ENCODE data around the gene MRLN.
"Not testable (repeated sequence)": the region's sequence is repeated elsewhere in the genome, so short reads cannot be mapped to it uniquely, and the experiment has no call there.

The MRLN gene

GRCh38 chr10:59744762-59745161 lies 8.5 kb downstream of the MRLN start:
- not testable (repeated sequence) for DNase-seq

DNA sequence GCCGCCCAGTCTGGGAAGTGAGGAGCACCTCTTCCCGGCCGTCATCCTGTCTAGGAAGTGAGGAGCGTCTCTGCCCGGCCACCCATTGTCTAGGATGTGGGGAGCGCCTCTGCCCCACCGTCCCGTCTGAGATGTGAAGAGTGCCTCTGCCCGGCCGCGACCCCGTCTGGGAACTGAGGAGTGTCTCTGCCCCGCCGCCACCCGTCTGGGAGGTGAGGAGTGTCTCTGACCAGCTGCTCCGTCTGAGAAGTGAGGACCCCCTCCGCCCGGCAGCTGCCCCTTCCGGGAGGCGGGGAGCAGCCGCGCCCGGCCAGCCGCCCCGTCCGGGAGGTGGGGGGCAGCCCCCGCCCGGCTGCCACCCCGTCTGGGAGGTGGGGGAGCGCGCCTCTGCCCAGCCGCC lies 9.1 kb downstream of the MRLN start:
- not testable (repeated sequence) for DNase-seq

- no peak for DNase-seq
These were observed 11.7 kb downstream of the MRLN start for GRCh38 chr10:59741583-59741982.

DNA sequence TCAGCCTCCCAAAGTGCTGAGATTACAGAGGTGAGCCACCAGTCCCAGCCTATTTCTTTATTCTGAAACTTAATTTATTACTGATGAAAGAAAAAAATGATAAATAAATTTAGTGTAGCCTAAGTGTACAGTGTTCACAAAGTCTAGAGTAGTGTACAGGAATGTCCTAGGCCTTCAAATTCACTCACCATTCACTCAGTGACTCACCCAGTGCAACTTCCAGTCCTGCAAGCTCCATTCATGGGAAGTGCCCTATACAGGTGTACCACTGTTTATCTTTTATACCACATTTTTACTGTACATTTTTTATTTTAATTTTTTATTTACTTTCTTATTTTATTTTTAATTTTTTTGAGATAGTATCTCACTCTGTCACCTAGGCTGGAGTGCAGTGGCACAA lies 12.2 kb downstream of the MRLN start:
- DNase-seq: no peak

DNA sequence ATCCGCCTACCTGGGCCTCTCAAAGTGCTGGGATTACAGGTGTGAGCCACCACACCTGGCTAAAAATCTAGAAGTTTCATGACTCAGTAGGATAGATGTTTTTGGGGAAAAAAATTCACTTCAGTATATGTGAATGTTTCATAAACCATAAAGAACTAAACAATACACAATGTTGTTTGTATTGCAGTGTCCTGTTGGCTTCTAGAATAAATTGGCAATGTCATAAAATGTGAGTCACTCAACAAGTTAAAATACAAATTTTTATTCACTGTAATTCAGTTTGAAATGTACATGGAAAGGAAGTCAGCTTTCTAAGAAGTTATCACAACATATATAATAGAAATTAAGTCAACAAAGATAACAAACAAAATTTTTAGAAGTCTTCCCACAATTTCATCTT lies 16.5 kb downstream of the MRLN start:
- no peak for DNase-seq

DNA sequence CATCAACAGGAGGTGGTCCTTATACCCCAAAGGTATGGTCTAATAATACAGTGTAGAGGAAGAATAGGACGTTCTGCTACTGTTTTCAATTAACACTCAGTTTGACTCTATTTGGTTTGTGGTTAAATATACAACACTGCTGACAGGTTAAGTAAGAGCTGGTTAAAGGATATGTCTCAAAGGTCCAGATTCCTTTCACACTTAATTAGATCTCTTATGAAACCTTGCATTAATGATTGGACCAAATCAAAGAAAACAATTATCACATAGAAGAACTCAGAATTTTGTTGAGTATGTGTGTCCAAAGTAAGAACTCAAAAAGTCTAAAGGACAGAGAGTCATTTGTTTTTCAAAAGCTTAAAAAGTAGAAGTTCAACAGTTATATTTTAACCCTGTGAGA lies 18.0 kb downstream of the MRLN start:
- no peak for DNase-seq

DNA sequence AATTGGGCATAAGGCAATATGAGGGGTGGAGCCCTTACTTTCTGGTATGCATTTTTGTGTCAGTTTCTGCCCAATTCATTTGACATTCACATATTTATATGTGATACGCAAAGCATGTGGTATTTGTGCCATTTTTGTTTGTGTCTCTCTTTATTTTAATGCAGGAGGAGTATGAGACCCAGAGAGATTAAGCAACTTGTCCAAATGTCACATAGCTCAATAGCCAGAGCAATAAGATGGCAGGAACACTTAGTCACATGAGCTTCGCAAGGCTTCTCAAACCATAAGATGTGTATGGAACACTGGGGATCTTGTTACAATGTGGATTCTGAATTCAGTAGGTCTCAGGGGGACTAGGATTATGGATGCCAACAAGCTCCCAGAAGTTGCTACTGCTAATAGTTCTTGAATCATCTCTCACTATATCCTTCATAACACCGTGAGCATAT lies 19.2 kb downstream of the MRLN start:
- no peak for DNase-seq

GRCh38 chr10:59733321-59734013 lies 19.8 kb downstream of the MRLN start:
- DNase-seq: not testable (repeated sequence)

- DNase-seq: not testable (repeated sequence)
These were observed 20.4 kb downstream of the MRLN start for GRCh38 chr10:59732849-59733248.

- DNase-seq: not testable (repeated sequence)
These were observed 24.1 kb downstream of the MRLN start for GRCh38 chr10:59729167-59729566.

DNA sequence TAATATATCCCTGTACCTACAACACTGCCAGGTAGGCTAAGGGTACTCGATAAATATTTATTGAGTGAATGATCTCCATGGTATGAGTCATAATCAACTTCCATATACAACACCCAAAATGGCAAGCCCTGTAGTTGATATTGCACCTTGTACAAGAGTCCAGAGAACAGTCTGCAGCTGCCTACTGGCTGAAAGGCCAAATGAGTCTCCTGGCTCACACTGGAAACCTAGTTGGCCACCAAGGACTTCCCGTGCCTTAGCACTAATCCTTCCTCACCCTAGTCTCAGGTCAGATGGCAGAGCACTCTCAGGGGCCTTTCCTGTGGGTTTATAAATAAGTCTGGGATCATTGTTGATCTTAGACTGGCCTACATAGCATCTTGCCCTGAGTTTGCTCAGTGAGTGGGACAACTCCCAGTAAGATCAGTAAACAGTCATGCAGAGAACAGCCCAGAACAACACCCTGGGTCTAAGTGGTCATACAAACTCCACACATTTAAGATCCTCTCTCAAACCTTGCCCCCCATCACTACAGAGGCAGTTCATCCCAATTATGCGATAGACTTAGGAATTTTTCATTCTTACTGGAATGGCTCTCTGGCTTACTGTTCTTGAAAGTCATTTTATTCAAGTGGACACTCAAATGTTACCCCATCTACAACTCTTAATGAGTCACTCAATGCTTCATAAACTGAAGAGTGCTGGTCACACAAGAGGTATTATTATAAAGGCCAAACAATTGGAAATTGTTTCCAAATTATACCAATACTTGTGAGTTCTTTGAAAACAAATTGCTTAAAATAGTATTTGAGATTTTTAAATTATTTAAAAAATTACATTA lies 28.9 kb downstream of the MRLN start:
- no peak for DNase-seq

DNA sequence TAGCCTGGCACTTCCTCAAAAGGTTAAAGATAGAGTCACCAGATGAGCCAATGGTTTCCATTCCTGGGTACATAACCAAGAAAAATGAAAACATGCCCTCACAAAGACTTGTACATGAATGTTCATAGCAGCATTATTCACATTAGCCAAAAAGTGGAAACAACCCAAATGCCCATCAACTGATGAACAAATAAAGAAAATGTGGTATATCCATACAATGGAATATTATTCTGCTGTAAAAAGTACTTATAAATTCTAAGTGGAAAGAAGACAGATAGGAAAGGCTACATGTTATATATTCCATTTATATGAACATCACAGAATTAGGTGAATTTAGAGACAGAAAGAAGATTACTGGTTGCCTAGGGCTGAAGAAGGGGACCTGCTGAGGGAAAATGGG lies 32.9 kb downstream of the MRLN start:
- DNase-seq: no peak

DNA sequence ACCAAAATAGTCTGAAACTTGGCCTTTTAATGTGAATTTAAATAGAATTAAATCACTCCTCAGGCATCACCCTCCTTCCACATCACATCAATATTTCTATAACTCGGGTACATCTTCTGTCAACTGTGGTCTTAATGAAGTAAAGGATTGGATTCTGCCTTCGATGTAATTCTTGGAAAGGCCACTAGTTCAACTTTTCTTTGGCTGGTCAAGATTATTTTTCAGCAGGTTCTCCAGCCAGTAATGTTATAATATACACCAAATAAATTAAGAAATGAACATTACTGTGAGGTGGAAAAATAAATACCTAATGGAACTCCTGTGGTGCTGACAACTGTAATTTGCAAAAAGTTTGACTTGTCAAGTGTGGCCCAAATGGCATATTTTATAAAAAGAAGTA lies 33.9 kb downstream of the MRLN start:
- no peak for DNase-seq

GRCh38 chr10:59718257-59718656 lies 35.0 kb downstream of the MRLN start:
- DNase-seq: no peak

GRCh38 chr10:59713196-59713821 lies 39.9 kb downstream of the MRLN start:
- DNase-seq: no peak

DNA sequence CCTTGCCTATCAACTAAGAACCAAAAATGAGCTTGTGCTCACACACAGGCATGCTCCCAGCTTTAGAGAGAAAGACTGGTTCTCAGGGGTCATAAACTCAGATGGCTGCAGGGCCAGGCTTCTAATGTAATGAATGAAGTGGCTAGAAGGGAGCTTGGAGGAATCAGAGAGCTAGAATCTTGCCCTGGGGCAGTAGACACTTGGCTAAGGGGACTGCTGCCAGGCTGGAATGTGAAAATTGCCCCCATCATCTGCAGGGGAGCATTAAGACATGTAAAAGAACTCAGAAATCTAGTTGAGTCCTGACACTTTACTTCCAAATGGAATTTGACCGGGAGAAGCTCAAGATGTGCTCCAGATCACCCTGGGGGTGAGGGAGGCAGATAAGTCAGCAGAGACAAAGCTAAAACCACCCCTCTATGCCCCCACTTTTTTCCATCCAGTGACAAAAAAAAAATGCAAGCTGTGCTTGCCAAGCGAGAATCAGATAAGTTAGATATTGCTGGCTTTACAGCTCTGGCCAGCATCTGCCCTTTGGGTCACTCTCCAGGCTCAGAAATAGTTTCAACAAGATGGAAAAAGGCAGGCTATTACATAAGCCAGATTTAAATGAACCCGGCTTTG lies 41.3 kb downstream of the MRLN start:
- no peak for DNase-seq

DNA sequence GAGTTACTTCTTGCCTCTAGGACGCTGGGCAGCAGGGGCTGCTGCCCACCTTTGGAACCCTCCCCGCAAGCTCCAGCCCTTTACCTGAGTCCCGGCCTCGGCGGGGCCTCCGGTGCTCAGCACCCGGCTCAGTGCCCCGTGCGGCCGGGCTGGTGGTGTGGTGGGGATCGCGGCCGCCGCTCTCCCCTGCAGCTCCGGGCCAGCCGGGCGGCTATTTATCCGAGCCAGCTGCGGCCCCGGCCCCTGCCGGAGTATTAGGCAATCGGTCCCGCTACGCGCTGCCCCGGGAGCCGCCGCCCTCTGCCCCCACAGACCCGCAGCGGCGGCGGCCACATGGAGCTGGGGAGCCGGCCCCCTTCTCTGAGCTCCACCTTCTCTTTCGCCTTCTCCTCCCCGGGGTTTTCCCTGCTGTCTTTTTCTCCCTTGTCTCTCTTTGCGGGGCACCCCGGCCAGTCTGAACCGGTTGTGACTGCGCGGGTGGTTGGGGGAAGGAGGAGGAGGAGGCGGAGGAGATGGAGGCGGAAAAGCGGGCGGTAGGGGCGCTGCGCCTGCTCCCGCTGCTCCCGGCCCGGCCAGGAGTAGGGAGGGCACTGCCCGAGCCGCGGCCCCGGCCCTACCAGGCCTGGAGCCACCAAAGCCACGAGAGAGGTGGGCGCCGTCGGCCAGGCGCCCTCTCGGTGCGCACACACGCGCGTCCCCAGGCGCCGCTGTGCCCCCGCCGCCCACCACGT lies 43.7 kb downstream of the MRLN start, which contains the start of gene SLC16A9:
SLC16A9 (minus strand) TSS at position 456 of the 731 bp plus-strand sequence. CDS start 25,559 bp downstream, outside the sequence.
- DNase-seq: peak; percentile 67

DNA sequence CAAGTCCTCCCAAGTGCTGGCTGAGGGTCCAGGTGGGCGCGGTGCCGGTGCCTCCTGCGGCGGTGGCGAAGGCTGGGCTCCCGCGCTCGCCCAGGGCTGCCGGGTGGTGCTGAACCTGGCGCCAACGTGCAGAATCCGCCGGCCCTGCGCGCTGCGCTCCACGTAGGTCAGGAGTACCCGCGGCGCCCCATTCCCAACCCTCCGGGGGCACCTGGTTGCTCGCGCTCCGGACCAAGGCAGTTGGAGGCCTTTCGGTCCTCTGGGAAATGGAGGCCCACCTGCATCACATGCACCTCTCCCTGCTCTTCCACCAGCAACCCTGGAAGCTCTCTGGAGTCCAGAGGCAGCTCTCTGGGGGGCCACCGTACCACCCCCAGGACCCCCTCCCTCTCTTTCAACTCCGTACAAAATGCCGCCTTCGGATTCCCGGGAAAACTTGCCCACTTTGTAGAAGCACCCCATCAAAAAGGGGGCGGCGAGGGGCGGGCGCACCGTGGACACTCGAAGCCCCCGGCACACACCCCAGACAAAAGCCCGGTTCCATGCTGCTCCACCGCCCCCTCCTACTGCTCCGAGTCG lies 44.4 kb downstream of the MRLN start:
- DNase-seq: peak; percentile 41

- DNase-seq: no peak
These were observed 46.1 kb downstream of the MRLN start for GRCh38 chr10:59706851-59707797.

DNA sequence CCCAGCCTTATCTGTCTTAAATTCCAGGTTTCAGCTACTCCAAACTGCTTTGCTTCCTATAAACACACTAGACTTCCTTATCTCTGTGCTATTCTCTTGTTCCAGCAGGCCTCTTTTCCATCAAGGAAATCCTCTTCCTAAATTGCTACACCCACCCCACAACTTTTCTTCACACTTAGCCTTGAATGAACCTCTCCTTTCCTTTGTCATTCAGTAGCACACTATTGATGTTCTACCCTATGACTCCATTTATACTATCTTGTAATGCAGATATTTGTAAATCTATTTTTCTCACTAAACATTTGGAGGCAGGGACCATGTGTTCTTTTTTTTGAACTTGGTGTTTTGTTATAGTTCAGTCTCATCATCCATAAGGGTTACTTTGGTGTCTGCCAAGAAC lies 47.3 kb downstream of the MRLN start:
- no peak for DNase-seq

DNA sequence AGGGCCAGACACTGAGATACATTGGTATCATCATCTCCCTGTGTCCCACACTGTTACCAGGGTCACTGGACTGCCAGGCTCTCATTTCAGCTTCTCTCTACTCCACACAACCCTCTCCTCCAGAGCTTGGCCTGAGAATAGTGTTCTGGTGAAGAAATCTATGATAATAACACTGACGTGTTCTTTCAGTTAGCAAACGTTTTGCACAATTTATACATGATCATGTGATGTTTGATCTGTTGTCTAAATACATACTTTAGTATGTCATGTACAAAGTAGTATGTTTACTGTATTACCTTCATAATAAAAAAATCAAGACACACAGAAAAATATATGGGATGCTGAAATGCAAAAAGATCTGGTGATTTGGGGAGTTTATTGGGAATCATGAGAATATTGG lies 48.6 kb downstream of the MRLN start:
- no peak for DNase-seq

All from 8988T (cell line).